Activated CD4-positive, alpha-beta T cell treated with anti-CD3 and anti-CD28 coated beads, Interleukin-2, Interleukin-6, amounts not matched to agents 100 ng/mL and 50 ng/mL, durations not matched to agents 16 hours and 8 hours (primary cell): ENCODE data around the gene THOP1.

ENCODE experiments used
- DNase-seq: peaks from one replicate; pipeline ENCODE4 v3.0.0-alpha.2; 2020

THOP1 gene

DNA sequence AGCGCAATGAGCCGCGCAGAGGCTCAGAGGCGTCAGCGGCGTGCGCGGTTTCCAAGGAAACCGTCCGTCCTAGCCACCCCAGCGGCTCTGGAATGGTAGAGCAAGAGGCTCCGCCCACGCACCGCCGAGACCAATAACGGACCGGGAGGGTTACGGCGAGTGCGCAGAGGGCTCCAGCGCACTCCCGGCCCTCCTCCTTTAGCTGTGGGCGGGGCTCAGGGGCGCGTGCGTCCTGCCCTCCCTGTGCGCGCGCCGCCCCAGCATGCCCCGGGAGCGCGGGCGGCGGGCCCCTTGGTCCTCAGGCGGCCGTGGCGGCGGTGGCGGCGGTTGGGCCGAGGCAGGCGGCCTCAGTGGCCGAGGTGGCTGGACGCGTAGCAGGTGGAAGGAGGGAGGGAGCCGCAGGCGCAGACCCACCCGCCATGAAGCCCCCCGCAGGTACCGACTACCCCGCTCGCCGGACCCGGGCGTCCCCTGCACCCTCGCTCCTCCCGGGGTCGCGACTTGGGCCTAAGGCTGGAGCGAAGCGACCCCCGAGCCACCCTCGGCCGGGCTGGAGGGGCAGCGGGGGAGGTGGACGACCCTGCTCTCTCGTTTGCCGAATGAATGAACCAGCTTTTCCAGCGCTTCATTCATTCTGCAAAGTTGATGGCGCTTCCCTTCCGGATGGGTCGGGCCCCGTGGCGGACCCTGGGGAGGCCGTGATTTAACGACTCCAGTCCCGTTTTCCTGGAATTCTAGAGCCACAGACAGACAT lies at the start of gene THOP1:
THOP1 (plus strand) TSS at position 260 of the 754 bp plus-strand sequence; CDS start at position 420, 160 bp downstream.
- peak; percentile 99 for DNase-seq

DNA sequence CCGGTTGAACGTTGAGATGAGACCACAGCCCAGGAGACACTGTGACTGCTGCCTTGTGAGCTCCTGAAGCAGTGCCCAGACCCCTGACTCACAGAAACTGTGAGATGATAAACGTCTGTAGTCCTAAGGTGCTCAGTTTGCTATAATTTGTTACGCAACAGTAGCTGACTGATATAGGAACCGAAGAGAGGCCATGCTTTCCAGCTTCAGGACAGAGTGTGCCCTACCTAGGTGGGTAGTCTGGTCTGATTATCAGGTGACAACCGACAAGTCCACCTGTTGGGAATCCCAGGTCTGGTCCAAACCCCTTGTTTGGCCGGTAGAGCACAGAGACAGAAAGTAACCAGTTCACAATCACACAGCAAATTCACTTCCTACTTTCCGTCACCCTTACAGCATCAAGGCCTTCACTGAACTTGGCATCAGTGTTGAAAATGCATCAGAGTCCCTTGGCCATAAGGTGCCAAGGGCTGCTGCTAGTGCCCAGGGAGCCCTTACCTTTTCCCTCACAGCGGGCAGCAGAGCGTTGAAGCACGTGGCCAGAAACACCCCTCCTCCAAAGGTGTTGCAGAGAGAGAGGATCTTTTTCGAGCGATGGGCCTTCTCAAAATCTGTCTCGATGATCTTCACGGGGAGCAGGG lies 48.6 kb upstream of the THOP1 start:
- DNase-seq, result no peak

DNA sequence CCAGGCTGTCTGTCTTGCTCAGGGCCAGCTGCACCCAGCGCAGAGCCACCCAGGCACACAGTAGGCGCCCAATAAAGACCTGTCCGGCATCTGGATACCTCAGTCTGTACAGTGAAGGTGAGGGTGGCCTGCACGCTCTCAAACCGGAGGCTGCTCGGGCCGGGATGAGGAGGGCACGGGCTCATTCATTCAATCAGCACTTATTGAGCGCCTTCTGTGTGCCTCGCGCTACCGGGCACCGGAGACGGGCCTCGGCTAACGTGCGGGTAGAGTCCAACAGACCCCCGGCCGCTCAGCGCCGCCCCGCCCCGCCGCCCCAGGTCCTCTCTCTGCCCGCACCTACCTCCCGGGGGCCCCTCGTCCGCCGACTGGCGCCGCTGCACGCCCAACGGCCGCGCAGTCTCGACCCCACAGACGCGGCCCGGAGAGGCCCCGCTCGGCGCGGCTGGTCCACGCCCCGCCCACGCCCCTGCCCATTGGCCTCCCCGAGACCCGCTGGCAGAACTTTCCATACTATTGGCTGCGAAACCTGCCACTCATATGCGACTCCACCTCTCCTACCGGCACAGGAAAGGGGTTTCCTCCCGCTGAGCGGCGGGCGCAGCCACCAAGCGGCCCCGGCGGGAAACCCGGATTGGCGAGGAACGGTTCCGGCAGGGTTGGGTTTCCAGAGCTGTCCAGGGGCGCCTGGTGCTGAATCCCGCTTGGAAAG lies 45.5 kb upstream of the THOP1 start, which contains the start of gene SLC39A3:
SLC39A3 (minus strand) TSS at position 416 of the 712 bp plus-strand sequence. CDS start 2,760 bp downstream, outside the sequence.
- peak; percentile 100 for DNase-seq

DNA sequence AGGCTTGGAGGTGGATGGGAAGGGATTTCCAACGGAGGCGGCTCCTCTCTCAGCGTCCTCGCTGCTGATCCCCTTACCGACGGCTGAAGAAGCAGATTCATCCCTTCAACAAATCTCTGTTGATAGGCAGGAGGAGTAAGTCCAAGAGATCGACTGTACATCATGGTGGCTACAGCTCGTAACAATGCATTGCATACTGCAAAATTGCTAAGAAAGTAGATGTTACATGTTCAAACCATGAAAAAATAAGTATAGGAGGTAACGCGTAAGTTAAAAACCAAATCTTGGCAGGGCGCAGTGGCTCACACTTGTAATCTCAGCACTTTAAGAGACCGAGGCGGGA lies 45.0 kb upstream of the THOP1 start:
- DNase-seq, result no peak

DNA sequence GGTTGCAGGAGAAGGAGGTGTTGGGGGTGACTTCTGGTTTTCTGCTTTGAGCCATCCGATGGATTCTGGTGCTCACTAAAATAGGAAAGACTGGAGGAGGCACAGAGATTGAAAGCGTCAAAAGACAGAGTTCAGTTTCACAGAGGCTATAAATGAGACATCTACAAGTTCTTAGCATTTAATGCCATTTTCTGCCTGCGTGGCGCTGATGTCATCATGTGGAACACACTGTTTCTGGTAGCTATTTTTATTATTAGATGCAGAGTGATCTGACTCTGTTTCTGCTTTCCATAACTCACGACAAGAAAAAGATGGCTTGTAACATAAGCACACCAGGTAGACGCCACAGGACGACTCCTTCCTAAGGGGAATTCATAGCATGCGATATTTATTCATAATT lies 42.2 kb upstream of the THOP1 start:
- DNase-seq, result no peak

DNA sequence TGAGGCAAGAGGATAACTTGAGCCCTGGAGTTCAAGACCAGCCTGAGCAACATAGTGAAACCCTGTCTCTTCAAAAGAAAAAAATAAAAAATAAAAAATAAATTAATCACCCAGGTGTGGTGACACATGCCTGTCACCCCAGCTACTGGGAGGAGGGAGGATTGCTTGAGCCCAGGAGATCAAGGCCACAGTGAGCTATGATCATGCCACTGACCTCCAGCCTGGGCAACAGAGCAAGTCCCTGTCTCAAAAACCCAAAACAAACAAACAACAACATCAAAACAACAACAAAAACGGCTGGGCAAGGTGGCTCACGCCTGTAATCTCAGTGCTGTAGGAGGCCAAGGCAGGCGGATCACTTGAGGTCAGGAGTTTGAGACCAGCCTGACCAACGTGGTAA lies 41.2 kb upstream of the THOP1 start:
- no peak for DNase-seq

DNA sequence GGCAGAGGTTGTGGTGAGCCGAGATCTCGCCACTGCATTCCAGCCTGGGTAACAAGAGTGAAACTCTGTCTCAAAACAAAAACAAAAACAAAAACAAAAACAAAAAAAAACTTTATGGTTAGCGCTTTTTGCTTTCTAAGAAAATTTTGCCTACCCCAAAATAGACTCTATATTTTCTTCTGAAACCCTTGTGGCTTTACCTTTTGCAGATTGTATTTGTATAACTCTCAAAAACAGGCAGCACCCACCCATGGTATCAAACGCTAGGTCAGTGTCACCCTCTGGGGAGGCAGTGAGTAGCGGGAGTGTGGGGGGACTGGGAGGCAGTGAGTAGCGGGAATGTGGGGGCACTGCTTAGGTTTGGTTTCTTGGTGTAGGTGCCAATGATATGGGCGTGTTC lies 38.0 kb upstream of the THOP1 start:
- DNase-seq, result no peak

DNA sequence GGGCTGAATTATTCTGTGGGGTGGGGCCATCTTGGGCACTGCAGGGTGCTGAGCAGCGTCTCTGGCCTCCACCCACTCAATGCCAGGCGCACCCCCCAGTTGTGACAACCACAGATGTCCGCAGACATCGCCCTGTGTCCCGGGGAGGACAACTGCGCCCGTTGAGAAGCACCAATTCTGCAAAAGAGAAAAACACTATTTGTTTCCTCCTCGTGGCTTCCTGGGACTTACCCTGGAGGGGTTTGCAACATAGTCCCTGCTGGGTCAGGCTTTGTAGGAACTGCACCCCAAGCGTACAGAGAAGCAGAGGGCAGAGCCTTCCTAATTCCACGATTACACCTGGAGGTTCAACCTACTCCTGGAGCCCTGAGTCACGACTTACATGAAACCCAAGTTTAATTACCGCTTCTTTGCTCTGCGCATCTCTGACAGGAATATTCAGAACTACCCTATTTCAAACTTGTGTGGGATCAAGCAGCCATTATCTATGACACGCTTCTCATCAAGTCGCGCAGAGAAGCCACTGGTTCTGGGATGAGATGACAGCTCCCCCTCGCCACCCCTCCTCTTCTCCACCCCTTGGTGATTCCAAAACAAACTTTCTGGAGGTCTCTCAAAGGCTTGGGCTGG lies 34.4 kb upstream of the THOP1 start:
- DNase-seq, result no peak

DNA sequence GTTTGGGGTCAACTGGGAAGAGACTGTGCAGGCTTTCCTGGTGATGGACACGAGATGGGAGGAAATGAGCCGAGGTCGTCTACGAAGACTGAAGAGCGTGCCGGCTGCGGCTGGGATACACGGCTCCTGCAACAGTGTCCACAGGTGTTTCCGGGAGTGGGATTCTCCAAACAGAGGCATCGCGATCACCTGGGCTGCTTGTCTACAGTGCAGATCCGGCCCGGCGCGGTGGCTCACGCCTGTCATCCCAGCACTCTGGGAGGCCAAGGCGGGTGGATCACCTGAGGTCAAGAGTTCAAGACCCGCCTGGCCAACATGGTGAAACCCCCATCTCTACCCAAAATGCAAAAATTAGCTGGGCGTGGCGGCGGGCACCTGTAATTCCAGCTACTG lies 33.9 kb upstream of the THOP1 start:
- no peak for DNase-seq

DNA sequence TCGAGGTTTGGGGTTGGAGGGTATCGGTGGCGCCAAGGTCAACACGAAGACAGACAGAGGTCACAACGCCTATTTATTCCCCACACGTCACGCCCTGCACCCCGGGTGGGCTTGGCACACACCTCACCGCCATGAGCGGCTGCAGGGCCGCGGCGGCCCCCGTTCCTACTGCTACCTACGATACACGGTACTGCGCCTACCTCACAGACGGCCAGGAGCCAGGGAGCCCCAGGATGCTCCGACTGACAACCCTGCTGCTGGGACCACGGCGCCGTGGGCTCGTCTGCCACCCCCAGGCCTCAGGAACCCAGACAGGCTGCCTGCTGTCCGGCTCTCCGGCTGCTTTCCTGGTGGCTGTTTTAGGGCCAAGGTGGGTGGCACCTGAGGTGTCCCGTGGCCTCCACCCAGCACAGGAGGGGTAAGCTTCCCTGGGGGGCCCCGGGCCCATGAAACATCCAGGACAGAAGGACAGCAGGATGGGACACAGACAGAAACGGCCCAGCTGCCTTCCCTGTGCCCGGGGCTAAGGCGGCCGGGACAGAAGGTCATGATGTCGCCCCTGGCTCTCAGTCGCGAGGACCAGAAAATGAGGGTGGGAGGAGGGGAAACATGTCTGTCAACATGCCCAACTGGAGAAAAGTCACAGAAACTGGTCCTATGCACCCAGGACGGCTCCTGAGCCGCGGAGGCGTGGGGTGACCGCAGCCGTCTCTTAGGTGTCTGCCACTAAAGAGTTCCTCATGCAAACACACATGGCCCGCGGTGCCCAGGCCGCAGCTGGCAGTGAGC lies 30.4 kb upstream of the THOP1 start:
- no peak for DNase-seq

DNA sequence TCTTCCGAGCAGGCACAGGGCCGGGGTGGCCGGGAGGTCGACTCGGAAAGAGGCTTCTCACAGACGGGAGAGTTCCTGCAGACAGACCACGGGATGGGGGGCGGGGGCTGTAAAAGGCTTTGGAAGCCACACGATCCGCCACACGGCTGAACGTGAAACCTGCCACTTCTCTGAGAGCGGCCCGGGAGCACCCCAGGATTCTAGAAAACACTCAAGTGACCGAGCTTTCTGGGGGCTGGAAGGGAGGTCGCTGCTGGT lies 29.9 kb upstream of the THOP1 start:
- DNase-seq, result no peak

DNA sequence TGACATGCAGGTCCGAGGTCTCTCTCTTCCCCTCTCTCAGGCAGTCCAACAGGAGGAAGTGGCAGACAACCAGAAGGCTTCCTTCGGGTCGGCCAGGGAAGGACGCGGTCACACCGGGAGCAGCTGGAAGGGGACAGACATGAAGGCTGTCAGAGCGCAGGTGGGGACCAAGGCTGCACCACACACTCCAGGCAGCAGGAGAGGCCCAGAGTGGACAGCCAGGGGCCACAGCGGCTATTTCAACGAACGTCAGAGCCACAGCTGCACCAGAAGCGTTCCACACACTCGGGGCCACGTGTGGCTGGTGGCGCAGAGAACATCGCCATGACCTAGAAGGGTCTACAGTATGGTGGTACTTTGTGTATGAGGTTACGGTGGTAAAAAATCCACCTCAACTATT lies 29.5 kb upstream of the THOP1 start:
- no peak for DNase-seq

DNA sequence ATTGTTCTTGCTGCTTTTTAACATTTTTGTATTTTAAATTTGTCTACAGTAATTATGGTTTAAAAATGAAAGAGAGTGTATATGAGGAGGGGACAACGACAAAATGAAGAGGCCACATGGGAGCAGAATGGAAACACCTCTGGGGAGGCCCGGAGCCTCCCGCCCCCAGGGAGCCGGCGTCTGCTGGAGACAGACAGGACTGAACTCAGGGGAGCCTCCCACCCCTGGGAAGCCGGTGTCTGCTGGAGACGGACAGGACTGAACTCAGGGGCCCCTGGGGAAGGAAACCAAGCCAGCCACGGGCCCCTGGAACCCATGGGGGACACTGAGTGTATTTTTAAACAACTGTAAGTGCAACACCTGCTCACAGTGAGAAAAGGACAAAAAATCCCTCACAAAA lies 28.8 kb upstream of the THOP1 start:
- no peak for DNase-seq

DNA sequence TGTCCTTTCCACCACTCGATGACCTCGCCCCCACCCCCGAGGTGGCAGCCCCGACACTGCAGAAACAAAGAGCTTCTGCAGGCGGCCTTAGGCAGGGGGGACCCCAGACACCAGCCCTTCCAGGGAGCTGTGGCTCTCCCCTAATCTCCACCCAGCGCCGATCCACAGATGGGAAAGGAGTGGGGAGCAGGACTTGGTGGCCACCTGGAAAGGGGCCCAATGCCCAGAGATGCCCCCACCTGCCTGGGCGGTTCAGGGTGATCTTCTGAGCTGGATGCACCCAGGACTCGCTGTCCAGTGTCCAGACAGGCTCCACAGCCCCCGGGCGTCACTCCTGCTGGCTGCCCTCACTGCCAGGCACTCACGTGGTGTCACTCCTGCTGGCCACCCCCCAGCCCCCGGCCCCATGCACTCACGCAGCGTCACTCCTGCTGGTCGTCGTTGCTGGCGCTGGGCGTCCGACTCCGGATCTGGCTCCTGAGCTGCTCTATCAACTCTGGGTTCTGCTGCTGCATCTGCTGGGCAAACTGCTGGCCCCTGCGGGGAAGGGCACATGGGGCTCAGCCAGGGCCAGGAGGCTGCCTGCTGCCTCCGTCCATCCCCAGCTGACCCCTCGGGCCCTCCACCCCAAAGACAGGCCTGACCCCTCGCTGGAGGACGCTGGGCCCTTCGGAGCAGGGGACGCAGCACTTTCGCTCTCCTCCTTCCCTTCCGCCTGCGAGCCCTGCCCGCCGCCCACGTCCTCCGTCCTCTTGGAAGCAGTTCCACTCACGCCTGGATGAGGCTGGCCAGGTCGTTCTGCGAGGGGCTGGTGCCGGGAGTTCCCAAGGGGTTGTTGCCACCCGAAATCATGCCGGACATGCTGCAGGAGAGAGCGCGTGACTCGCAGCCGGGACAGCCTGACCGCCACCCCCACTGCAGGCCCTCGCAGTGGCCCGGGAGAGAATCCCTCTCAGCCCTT lies 28.1 kb upstream of the THOP1 start:
- no peak for DNase-seq

DNA sequence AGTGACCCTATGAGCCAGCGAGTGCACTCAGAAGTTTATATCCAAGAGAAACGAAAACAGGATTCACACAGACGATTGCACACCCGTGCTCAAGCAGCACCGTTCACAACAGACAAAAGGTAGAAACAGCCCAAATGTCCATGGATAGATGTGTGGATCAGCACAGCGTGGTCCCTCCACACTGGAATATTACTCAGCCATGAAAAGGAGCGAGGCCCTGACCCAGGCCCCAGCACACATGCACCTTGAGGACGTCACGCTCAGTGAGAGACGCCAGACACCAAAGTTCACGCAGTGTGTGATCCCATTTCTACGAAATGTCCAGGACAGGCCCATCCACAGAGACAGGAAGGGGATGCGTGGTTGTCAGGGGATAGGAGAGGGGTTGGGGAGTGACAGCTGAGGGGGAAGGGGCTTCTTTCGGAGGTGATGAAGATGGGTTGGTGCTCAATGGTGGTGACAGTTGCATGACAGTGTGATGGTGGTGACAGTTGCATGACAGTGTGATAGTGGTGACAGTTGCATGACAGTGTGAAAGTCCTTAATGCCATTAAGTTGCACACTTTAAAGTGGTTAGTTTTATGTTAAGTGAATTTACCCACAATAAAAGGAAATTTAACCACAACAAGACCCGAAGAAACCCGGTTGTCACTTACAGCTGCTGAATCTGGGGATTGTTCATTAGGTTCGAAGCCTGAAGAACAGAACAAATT lies 26.5 kb upstream of the THOP1 start:
- no peak for DNase-seq

DNA sequence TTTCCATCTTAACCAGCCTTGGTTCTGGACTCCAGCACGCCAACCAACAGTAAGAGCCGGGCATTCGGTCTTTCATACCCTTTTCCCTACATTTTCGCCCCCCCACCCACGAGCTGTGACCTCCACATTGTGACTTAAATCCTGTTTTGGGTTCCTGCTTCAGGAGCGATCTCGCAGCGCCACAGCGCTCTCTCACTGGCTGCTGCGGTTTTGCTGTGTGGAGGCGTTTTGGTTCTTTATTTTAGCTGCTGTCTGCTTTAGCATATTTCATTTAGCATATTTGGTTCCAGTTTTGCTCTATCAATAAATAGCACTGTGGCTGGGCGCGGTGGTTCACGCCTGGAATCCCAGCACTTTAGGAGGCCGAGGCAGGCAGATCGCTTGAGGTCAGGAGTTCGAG lies 25.9 kb upstream of the THOP1 start:
- DNase-seq, result no peak

DNA sequence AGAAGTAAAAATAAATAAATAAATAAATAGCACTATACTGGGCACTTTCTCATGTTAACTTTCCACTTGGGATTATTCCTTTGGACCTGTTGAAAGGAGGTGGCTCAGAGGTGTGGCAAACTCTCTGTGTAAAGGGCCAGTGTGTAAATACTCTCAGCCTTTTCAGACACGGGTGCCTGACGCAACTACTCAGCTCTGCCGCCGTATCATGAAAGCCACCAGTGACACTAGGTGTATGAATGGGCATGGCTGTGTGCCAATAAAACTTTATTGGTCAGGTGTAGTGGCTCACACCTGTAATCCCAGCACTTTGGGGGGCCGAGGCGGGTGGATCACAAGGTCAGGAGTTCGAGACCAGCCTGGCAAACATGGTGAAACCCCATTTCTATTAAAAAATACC lies 25.3 kb upstream of the THOP1 start:
- no peak for DNase-seq

DNA sequence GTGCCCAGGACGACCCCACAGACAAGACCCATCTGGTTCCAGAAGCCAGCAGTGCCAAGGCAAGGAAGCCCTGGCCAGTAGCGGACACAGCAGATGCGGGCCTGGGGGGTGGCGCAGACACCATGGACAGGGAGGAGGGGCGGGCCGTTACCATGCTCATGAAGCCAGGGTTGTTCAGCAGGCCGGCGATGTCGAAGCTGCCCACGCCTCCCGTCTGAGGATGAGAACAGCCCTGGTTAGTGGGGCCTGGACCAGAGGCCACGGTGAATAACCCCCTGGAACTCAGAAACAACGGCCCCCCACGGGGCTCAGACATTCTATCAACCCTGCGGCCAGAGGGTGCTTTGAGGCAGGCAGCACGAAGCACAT lies 24.0 kb upstream of the THOP1 start:
- DNase-seq, result no peak

DNA sequence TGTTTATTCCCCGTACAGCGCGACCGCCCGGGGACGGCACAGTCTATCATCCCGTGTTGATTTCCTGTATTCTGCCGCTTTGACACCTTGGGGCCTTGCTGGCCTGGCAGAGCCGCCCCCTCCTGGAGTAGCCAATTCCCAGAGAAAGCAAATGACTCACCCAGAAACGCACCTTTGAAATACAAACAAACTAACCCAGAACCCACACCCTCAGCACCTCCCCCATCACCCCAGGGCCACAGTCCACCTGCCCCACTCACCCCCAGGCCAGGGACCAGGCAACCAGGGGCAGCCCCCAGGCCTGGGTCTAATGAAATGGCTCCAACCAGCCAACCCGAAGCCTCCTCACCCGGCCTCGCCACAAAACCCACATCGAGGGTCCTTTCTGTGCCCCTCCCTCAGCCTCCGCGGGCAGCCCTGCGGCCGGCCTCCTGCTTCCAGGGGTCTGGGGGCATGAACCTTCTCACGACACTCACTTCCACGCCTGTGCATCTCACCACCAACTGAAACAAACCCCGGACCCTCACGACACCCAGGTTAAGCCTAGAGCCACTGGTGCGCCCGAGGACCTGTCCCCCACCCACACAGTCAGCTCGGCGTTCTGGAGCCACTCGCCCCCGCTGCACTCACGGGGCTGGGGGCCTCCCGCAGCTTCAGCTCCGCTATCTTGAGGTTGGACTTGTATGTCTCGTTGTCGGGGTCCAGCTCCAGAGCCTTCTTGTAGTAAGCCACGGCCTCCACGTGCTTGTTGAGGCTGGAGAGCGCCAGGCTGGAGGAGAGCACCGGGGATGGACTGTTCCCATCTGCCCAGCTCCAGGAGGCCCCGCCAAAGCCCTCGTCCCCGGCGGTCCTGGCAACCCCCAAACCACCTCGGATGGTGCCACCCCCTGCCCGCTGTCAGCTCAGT lies 23.2 kb upstream of the THOP1 start:
- DNase-seq, result no peak
